SU-DHL-6 (cell line): ENCODE data around the gene SUV39H2.

ENCODE experiments used
- EZH2phosphoT487 ChIP-seq: fragments of 200-600 bp; sonication (generic), shearing (Covaris generic); conservative IDR thresholded peaks from 2 replicates; pipeline ENCODE4 v1.6.1; 2018; ENCODE audit warnings: mild to moderate bottlenecking, antibody characterized with exemption, low read length, moderate library complexity, mixed read lengths
- TF ChIP-seq, protein P1 (sequence below): fragments of 200-600 bp; sonication (generic); IDR thresholded peaks from one replicate; pipeline ENCODE4 v1.5.1; 2017; ENCODE audit warnings: antibody characterized with exemption, mild to moderate bottlenecking, low read length, moderate library complexity; ENCODE audit not compliant: insufficient read depth, poor library complexity, severe bottlenecking

DNA sequence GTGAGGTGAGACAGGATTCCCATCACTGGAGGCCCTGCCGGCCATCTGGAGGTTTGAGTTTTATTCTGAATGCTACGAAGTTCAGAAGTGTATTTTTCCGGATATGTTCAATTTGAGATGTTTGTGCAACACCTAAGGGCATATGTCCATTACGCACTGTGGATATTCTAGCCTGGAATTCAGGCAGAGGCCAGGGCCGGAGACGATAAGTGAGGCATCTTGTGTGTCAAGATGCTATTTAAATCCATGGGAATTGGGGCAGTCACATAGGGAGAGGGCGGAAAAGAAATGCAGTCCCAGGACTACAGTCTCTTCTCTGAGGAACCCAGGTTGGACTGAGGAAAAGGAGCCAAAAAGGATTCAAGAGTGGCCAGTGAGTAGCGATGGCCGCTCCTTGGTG, 1.9 kb upstream of the SUV39H2 start:
- TF ChIP-seq, protein P1, sequence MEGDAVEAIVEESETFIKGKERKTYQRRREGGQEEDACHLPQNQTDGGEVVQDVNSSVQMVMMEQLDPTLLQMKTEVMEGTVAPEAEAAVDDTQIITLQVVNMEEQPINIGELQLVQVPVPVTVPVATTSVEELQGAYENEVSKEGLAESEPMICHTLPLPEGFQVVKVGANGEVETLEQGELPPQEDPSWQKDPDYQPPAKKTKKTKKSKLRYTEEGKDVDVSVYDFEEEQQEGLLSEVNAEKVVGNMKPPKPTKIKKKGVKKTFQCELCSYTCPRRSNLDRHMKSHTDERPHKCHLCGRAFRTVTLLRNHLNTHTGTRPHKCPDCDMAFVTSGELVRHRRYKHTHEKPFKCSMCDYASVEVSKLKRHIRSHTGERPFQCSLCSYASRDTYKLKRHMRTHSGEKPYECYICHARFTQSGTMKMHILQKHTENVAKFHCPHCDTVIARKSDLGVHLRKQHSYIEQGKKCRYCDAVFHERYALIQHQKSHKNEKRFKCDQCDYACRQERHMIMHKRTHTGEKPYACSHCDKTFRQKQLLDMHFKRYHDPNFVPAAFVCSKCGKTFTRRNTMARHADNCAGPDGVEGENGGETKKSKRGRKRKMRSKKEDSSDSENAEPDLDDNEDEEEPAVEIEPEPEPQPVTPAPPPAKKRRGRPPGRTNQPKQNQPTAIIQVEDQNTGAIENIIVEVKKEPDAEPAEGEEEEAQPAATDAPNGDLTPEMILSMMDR: no peak
- no peak for TF ChIP-seq EZH2phosphoT487
